DMS153 treated with DMSO at 0.1 percent for 48 hours (cell line): ENCODE measurements around the gene KNDC1.

Source experiments
- DNase-seq: peaks from one replicate; lab custom pipeline; 2025; ENCODE audit not compliant: unreplicated experiment; lab: John Stamatoyannopoulos, UW

KNDC1 gene

GRCh38 chr10:133235932-133236331 is 75.9 kb downstream of the KNDC1 start:
- no peak for DNase-seq

DNA sequence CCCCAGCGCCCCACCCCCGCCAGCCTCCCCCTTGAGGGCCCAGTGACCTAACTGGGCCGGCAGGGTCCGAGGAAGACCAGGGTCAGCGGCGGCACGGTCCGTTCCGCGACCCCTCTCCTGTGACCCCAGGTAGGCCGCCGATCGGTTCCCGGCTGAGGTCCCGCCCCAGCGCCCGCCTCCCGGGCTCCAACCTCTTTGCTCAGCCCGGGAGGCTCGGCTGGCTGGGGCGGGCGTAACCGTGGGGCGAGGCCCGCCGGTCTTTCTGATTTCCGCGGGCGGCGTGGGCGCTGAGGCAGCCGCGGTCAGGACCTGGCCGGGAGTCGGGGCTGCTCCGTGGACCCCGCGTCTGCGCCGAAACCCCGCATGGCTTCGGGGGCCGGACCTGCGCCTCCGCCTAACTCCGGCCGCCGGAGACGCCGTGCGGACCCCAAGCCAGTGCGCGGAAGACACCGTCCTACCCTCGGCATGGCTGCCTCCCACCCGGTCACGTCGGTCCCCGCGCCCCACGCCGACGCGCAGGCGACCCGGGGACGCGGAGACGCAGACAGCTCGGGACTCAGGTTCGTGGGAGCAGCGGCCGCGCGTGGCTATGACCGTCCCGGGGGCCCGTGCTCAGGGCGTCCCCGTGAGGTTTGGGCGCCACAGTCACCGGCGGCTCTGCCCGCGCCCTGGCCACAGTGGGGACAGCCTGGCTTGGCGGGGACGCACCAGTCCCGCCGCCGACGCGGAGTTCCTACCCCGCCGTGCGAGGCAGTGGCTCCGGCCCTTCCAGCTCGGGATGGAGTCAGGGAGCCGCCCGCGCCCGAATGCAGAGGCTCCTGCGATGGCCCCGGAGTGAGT is 76.6 kb downstream of the KNDC1 start:
- DNase-seq: no peak

DNA sequence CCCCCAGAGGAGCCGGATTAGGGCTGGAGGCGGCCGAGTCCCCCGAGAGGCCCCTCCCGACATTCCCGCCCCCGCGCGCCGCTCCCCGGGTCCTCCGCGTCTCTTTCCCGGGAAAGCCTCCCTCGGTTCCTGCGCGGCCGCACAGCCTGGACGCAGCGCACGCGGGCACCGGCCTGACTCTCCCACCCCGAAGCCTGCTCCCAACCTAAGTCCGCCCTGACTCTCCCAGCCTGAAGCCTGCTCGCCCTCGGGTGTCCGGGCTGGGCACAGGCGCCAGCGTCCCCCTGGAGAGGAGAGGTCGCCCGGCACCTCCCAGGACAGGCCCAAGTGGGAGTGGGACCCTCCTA is 77.2 kb downstream of the KNDC1 start:
- no peak for DNase-seq

GRCh38 chr10:133237588-133238465 is 77.8 kb downstream of the KNDC1 start, which contains the start of gene VENTX:
VENTX (plus strand) TSS chr10:133237855; CDS start chr10:133237915, 60 bp downstream.
- DNase-seq: no peak

GRCh38 chr10:133238466-133238804 is 78.4 kb downstream of the KNDC1 start:
- no peak for DNase-seq

DNA sequence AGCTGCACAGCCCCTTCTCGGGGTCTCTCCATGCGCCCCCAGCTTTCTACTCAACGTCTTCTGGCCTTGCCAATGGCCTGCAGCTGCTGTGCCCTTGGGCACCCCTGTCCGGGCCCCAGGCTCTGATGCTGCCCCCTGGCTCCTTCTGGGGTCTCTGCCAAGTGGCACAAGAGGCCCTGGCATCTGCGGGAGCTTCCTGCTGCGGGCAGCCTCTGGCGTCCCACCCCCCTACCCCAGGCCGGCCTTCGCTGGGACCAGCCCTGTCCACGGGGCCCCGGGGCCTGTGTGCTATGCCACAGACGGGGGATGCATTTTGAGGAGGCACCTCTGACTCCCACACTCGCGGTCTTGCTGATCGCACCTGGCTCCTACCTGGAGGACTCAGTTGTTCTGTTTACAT is 80.0 kb downstream of the KNDC1 start:
- DNase-seq: no peak

DNA sequence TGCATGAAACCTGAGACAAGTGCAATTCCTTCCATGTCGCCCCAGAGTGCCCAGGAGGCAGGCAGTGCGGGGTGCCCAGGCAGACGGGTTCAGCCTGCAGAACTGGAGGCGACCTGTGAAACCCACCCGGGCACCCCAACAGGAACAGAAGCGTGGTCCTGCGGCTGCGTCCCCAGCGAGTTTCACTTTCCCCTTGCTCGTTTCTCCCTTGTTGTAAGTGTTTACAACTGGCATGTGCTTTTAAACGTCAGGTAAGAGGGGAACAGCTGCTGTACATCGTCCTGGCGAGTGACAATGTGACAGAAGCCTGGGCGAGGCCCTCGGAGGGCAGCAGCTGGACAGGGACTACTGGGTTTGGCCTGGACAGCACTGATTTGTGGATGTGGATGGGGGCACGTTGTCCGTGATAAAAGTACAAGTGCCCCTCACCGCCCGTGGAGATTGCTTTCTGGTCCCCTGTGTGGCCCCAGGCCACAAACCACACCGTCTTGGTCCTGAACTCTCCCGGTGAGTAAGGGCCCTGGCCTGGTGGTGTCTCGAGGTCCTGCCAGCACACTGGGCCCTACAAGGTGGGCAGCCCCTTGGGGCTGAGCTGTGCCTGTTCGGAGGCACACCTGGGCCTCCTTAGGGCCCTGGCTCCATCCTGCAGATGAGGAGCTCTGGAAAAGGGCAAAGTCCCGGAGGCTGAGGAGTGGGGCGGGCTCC is 81.6 kb downstream of the KNDC1 start:
- DNase-seq: no peak

- DNase-seq: no peak
Measured at GRCh38 chr10:133242611-133243356, 82.8 kb downstream of the KNDC1 start.

DNA sequence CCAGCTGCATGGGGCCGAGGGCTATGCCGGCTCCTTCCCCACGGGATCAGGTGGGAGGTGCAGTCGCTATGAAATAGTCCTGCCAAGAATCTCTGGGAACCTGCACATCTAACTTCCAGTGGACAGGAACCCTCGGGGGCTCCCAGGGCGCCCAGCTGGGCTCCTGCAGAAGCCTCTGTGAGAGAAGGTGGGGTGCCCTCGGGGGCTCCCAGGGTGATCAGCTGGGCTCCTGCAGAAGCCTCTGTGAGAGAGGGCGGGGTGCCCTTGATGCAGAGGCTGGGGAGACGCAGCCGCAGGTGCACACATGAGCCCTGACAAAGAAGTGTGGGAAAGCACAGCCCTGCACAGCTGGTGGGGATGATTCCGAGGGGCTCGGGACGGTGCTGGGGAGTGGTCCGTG is 83.6 kb downstream of the KNDC1 start:
- no peak for DNase-seq

DNA sequence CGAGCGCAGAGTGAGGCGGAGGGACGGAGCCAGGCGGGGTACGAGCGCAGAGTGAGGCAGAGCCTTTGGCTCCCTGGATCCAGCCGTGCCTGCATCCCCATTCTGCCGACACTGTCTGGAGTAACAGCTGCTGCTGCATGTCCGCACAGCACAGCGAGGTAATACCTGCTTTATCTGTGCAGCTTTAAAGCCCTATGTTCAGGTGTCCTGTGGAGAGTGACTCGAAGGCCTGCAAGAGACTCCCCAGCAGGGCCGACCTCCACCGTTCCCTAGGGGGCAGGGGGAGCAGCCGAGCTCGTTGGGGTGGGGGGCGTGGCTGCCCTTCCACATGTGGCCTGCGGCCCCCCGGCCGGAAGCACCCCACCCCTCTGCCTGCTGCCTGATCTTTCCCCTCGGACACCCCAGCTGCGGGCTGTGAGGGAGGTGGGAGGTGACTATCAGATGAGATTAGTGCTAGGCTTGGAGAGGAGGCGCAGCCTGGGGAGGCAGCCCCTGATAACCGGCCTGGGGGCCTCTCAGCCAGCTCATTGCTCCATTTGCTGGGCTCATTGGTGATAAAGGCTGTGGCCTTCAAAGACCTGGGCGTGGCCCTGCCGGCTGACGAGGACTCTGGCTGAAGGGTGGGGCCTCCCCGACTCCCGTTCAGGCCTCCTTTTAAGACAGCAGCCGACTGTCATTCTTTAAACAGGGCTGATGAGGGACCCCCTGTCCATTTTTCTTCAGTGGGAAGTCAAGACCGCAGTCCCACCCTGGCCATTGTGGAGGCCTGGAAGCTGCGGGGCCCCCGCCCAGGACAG is 85.6 kb downstream of the KNDC1 start:
- no peak for DNase-seq

DNA sequence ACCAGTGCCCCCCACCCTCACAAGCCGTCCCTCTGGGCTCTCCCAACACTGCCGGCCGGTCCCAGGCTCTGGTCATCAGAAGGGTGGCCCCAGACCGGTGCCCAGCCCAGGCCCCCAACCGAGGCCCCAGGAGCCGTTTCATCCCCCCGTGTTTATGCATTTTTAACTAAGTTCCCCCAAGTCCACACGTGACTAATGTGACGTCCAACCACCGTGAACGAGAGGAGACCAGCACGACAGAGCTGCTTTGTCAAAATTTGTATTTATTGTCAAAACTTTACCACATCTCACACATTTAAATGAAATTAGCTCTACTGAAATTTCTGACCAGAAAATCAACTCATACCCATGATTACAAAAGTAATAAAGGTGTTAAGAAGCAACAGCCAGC is 86.2 kb downstream of the KNDC1 start:
- no peak for DNase-seq

- no peak for DNase-seq
Measured at GRCh38 chr10:133247681-133248333, 87.8 kb downstream of the KNDC1 start.

DNA sequence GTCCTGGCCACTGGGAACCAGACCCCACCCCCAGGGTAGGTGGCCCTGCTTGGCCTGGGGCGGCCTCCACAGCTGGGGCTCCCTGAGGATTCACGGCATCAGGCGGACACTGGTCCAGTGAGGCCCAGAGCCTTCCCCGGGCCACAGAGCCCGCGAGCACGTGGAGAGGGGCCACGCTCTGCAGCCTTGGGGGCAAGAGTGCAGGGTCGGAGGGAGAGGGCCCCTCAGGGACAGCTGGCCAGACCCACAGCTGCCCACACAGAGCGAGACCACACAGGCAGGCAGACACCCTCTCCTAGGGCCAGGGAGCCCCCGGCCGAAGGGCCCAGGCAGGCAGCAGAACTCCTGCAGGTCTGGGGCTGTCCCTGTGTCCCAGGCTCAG is 88.3 kb downstream of the KNDC1 start:
- DNase-seq: no peak

DNA sequence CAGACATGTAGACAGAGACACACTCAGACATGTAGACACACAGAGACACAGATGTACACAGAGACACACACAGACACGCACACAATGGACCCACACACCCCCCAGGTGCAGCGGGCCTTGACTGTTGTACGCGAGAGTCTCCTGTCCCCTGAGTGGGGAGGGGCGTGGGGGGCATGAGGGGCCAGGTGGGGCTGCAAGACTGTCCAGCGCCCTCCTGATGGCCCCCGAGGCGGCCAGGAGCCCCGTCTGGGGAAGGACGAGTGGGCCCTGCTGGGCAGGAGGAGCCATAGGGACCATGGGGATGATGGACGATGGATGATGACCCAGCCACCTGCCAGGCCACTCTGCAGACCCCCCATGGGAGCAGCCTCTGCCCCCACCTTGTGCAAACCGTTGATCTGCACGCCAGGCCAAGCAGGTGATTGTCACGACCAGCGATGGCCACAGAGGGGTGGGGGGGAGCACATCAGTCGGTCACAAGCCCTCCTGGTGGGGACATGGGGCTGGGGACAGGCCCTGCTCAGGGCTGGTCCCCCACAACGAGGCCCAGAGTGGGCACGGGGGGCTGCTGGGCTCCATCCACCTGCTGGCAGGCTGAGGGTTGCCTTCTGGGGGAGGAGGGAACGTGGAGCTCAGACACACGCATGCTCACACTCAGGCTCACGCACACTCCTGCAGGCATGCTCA is 89.2 kb downstream of the KNDC1 start:
- no peak for DNase-seq

- no peak for DNase-seq
Measured at GRCh38 chr10:133249975-133250754, 90.1 kb downstream of the KNDC1 start.

DNA sequence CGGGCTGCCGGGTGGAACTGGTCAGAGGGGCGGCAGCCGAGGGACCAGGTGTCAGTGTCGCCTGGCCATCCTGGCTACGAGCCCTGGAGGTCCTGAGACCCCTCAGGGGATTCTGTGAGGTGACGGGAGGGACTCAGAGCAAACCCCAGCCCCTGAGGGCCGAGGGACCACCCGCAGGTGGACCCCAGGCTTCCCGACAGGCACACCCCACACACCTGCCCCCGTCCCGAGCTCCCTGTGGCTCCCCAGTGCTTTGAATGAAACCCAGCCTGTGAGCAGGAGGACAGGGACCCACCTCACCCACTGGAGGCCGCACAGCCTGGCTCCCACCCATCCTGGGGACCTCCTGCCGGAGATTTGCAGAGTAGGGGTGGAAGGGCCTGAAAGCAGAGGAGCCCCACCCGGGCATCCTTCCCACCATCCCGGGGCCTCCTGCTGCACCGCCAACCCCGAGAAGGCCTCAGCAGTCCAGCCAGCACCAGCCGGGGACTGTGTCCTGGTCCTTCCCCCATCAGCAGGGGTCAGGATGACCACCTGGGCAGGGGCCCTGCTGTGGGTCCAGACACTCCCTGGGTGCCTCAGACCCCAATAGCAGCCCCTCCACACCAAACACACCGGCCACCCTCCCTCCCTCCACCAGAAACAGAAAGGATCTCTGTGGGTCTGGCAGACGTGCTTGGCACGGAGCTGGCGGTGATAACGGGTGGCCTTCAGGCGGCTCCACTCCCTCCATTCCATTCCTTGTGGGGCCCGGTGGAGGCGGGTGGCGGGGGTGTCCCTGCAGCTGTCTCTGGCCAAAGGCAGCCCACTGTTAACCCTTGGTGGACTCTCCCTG is 91.6 kb downstream of the KNDC1 start:
- DNase-seq: no peak

DNA sequence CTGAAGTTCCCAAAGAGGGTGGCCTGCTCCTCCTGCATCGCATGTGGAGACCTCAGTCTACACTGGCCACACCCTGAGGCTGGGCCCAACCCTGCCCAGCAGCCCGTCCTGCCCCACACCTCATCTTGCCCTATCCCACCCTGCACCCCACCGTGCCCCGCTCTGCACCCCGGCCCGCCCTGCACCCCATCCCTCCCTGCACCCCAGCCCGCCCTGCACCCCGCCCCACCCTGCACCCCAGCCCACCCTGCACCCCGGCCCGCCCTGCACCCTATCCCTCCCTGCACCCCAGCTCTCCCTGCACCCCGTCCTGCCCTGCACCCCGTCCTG is 92.2 kb downstream of the KNDC1 start:
- DNase-seq: no peak
